ENCODE measurements around the gene AKAP17A.

The AKAP17A gene

GRCh38 chrX:1582686-1583437, 8.5 kb upstream of the AKAP17A start:
- DNase-seq = peak; percentile 37 to 70

- no peak for DNase-seq
Observed at GRCh38 chrX:1584237-1585011, 7.0 kb upstream of the AKAP17A start.

DNA sequence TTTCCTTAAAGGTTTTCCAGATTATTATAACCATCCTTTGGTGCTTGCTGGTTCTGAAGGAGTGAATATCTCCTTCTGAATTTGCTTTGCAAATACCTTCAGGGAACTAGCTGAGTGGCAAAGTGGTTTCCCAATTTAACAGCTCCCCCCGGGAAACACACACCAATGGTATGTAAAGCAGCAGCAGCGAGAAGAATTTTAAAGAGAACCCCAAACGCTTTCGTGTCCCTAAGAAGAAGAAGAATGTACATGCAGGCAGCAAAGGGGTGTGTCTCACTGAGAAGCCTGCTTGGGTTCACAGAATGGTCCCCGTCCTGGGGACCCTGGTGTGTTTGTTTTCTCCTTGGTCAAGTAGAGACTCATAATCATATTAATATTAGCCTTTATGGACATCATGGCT, 4.2 kb upstream of the AKAP17A start:
- no peak for DNase-seq

GRCh38 chrX:1589356-1590130, 1.9 kb upstream of the AKAP17A start:
- DNase-seq = no peak

- no peak for DNase-seq
Observed at GRCh38 chrX:1591863-1592469, 562 bp downstream of the AKAP17A start.

DNA sequence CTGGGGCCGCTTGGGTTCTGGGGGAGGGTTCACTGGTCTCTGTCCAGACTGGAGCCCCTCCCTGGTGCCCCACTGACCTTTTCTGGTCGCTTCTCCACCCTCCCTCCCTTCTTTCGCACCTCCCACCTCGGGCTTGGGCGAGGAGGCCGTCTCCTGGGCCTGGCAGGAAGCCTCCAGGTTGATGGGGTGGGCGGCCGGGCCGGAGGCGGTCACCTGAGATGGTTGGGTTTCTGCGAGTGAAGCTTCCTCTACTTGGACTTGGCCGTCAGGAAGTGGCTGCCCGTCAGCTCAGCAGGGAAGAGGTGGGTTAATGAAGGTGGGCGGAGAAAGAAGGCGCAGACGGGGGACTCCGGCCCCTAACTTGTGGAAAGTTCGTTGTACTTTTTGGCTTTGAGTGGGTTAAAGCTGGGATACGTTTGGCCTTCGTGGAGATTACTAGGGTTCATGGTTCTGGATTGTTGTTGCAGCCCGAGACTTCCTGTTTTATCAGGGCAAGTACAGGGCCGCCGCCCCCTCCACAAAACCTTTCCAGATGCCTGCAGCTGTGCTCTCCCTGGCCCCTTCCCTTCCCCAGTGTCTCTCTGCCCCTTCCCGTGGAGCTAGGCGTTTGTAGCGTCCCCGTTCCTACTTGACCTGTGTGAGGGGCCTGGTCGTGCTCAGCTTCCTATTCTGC, 1.2 kb downstream of the AKAP17A start:
- peak in 1 of 2 donors; percentile 17 for DNase-seq

GRCh38 chrX:1593286-1594271, 2.2 kb downstream of the AKAP17A start:
- DNase-seq = no peak

- DNase-seq = no peak
Observed at GRCh38 chrX:1595711-1596060, 4.3 kb downstream of the AKAP17A start.

DNA sequence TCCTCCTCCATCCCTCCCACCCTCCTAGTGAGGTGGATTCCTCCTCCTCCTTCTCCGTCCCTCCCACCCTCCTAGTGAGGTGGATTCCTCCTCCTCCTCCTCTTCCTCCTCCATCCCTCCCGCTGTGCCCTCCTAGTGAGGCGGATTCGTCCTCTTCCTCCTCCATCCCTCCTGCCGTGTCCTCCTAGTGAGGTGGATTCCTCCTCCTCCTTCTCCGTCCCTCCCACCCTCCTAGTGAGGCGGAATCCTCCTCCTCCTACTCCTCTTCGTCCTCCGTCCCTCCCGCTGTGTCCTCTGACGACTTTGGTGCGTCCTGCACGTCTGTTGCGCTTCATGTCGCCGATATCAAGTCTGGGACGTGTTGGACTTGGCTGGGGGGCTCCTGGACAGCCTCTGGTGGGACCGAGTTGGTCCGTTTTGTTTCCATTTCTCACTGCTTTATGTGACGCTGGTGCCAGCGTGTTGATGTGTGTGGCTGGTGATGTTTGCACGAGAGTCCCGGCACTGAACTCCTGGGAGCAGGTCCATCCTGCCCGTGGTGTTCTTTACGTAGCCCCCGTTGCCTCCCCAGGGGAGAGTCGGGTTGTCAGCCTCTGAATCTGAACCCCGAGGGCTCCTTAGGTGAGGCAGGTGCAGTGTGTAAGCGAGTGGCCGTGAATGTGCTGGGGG, 5.4 kb downstream of the AKAP17A start:
- no peak for DNase-seq

GRCh38 chrX:1597345-1598020, 6.1 kb downstream of the AKAP17A start:
- DNase-seq = no peak

GRCh38 chrX:1598021-1598875, 6.8 kb downstream of the AKAP17A start:
- DNase-seq = no peak

DNA sequence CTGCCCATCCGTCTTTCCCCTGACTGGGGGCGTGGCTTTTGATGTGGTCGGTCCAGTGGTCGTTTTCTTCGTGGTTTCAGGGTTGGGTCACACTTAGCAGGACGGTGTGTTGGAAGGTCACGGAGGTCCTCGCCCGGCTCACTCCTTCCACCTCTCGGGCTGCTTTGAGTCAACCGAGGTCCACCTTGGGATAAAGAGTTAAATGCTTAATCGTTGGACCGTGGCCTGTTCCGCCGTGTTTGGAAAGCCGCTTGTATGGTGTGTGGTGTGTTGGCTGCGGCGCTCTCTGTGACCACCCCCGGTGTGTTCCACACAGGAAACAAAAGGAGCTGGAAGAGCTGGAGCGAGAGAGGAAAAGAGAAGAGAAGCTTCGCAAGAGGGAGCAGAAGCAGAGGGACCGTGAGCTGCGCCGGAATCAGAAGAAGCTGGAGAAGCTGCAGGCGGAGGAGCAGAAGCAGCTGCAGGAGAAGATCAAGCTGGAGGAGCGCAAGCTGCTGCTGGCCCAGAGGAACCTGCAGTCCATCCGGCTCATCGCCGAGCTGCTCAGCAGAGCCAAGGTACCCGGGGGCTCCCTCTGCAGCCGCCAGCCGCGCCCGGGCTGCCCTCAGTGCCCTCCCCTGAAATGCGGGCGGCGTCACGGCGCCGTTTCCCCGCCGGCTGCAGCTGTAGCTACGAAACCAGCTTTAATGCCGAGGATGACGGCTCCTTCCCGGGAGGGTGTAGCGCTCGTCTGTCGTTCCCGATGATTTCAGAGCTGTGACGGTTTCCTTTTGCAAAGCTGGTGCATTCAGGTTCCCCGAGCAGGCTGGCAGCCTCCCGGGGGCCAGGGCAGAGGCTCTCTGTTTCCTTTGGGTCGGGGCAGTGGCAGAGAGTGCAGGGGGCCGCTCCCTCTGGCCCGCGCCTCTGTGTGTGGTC, 7.7 kb downstream of the AKAP17A start:
- no peak for DNase-seq

DNA sequence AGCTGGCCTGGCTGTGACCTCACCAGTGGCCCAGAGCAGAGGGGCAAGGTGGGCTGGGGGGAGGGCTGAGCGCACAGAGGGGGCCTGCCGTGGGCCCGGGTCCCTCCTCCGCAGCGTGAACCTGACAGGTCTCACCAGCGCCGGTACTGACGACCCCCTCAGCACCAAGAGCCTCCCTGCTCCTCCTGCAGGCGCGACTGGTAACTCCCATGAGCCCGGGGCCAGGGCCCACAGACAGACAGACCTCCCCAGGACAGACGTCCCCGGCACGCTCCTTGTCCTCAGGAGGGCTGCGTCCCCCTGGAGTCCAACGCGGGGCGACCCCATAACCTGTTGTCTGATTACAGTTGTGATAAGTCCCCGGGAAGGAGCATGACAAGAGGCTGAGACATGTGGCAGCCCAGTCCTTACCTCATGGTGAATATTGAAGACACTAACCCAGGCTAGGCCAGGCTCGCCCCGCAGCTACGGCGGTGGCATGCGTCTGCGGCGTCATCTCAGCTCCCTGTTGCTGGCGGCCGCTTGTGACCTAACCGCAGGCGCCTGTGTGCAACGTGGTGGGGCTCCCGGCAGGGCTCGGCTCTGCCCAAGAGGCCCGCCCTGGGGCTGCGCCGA, 8.5 kb downstream of the AKAP17A start:
- no peak for DNase-seq

- no peak for DNase-seq
Observed at GRCh38 chrX:1600406-1601050, 9.1 kb downstream of the AKAP17A start.

DNA sequence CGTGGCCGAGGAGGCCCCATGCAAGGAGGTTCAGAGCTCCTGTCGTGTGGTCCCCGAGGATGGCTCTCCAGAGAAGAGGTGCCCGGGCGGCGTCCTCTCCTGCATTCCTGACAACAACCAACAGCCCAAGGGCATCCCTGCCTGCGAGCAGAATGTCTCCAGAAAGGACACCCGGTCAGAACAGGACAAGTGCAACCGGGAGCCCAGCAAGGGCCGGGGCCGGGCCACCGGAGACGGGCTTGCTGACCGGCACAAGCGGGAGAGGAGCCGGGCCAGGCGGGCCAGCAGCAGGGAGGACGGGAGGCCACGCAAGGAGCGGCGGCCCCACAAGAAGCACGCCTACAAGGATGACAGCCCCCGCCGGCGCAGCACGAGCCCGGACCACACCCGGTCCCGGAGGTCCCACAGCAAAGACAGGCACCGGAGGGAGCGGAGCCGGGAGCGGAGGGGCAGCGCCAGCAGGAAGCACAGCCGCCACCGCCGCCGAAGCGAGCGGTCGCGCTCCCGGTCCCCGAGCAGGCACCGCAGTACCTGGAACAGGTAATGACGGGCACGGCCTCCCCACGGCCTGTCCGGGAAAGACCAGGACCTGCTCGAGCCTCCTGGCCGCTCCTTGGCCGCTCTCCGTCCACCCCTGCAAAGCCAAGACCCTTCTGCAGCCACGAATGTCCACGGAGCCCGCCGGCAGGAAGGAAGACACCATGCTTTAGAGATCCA, 9.8 kb downstream of the AKAP17A start:
- no peak for DNase-seq

GRCh38 chrX:1601768-1602085, 10.3 kb downstream of the AKAP17A start:
- DNase-seq = no peak

GRCh38 chrX:1602299-1602698, 10.9 kb downstream of the AKAP17A start:
- DNase-seq = no peak

All from CD4-positive, alpha-beta T cell treated with Interleukin-4 for 1 hour (primary cell).